ENCODE measurements around the gene JAM2.

DNA sequence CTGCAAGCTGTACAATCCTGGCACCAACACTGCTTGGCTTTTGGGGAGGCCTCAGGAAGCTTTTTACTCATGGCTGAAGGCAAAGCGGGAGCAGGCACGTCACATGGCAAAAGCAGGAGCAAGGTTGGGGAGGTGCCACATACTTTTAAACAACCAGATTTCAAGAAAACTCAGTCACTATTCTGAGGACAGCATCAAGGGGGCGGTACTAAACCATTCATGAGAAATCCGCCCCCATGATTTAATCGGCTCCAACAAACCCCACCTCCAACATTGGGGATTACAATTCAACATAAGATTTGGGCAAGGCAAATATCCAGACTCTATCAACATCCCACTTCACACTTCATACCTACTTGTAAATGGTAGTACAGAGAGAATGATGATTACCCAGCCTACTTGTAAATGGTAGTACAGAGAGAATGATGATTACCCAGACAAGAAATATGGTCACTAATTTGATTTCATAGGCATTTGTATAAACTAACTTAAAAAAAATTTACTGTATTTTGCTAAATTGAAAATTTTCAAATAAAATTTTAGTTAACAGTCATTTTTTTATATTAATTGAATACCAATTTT is 70.7 kb downstream of the JAM2 start:
- TF ChIP-seq, protein P1, sequence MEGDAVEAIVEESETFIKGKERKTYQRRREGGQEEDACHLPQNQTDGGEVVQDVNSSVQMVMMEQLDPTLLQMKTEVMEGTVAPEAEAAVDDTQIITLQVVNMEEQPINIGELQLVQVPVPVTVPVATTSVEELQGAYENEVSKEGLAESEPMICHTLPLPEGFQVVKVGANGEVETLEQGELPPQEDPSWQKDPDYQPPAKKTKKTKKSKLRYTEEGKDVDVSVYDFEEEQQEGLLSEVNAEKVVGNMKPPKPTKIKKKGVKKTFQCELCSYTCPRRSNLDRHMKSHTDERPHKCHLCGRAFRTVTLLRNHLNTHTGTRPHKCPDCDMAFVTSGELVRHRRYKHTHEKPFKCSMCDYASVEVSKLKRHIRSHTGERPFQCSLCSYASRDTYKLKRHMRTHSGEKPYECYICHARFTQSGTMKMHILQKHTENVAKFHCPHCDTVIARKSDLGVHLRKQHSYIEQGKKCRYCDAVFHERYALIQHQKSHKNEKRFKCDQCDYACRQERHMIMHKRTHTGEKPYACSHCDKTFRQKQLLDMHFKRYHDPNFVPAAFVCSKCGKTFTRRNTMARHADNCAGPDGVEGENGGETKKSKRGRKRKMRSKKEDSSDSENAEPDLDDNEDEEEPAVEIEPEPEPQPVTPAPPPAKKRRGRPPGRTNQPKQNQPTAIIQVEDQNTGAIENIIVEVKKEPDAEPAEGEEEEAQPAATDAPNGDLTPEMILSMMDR (IDR thresholded peaks at IDR 0.05) = no peak
- TF ChIP-seq EP300 (IDR thresholded peaks at IDR 0.05) = no peak
